Kidney tubule cell (primary cell): ENCODE measurements around the gene CAMTA1.

Source experiments
- DNase-seq: peaks from one replicate; pipeline ENCODE4 v3.0.0-alpha.2; 2018; ENCODE audit warnings: low spot score

The CAMTA1 gene

DNA sequence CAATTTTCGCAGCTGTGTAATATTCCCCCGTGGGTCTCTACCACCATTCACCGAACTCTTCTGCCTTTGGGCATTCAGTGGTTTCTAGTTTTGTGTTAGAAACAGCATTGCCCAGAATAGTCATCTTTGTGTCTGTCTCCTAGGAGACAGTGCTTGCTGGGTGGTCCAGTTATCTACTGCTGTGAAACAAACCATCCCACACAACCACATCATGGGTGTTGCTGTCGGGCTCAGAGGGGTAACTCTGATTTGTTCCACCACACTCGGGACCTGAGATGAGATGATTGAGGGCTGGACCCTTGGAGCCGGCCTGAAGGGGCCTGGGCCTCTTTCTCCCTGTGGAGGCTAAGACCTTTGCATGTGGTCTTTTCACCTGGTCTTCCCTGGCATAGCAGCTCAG is 558.6 kb downstream of the CAMTA1 start:
- DNase-seq: no peak

DNA sequence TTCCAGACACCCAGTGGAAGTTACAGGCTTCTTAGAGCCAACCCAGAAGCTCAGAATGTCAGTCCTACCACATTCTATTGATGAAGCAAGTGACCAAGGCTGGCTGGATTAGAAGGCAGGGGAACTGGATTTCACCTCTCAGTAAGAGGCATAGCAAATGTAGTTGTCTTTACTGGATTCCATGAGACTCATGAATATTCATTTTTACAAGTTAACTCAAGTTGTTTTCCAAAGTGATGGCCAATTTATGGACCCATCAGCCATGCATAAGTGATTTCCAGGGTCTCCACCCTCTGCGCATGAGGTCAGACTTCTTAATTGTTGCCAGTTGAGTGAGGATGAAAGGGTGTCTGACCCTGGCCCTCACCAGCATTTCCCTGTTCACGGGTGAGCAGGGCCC is 559.0 kb downstream of the CAMTA1 start:
- DNase-seq: no peak

DNA sequence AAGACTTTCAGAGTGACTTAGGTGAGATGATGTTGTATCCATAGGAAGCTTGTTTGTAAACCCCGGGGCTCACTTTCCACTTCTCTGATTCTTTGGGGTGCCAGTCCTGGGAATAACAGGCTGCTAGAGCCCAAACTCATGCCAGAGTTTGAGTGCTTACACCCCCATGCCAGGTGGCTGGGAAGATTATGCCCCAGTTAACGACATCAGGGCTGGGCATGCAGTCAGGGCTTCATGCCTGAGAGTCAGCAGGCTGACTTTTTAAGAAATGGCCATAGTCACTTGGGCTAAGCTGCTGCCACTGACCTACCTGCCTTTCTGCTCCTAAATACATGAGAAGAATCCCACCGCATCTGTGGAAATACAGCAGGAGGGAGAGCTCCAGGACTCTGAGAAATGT is 560.3 kb downstream of the CAMTA1 start:
- DNase-seq: no peak

DNA sequence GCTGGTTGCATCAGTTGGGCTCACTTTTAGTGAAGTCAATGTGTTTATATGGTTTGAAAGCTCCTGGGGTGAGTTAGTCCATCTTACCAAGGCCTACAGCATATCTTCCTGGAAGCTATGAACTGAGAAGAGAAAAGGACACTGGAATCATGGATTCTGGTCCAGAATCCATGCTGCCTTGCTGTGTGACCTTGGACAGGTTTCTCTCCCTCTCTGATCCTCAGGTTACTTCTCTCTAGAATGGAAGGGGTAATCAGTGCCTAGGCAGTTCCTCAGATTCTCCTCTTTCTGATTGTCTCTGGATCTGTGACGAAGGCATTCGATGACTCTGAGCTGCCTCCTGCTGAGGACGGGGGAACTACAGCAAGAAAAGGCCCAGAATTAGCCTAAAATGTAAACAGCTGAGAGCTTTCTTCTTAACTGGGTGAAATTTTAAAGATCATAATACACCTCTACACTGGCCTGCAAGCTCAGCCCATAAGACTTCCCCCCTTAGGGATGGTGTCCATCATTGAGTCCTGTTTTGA is 560.9 kb downstream of the CAMTA1 start:
- DNase-seq: no peak

DNA sequence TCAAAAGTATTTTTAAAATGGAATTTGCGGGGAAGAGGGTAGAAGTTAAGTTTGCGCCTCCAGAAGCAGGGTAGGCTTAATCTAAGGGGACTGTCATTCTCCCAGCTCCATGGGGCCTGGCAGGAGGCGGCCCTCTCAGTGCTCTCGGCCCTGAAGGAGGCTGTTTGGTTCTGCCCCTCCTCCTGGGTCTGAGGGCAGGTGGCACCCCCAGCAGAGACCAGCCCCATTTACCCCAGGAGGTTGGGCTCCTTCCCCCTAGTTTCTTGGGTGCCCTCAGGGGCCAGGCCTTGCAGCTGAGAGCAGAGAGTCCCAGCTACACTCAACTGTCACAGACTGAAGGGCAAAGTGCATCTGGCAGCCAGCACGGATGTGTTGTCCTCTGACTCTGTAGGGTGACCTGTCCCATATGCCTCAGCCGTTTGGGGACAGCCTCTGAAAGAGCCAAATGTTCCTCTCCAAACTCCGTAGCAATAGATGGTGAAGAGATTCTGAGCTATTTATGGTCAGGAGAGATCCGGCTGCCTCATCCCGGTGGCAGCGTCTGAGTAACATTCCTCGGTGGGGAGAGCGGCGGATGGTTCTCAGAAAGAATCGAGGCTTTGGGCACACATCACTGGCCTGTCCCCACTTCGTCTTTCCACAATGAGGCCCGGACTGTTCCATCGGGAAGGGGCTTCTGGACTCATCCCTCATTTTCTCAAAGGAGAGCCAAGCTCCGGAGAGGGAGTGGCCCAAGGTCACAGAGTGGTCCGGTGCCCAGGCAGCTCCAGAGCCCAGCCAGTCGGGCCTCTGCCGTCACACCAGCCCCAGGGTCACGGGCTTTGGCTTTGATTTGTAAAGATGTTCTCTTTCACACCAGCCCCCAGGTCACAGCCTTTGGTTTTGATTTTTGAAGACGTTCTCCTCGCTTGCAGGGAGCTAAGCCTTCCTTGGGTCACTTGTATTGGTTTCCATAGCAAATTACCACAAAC is 561.6 kb downstream of the CAMTA1 start:
- DNase-seq: no peak

DNA sequence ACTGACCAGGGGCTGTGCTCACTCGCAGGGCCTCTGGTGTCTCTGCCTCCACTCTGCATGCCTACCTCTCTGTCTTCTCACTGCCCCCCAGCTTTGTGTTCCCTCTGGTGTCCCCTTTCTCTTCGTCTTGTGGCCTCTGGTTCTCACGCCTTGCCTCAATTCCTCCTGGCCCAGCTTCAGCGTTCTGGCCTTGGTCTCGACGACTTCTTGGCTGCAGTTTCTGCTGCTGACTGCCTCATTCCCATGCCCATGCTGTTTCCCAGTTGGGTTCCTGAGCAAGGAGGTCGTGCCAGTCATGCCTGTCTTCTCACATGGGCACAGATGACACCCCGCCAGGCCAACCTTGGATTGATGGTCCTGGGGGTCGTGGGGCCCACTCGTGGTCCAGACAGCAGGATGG is 562.8 kb downstream of the CAMTA1 start:
- DNase-seq: no peak

DNA sequence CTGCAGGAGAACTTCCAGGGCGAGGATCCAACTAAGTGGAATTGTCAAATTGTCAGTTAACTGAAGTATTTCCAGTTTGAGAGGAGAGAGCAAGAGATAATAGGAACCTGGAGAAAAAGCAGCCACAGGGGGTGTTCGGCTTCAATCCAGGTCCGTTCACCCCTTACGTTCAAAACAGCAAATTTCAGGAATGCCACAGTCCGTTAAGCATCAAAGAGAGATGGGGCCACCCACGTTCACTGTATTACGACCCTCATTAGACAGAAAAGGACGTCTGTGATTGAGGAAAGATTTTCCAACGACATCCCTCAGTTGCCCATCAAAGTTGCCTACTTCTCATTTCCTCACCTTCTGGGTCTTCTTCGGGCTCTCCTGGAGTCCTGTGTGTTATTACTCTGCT is 563.3 kb downstream of the CAMTA1 start:
- DNase-seq: no peak

DNA sequence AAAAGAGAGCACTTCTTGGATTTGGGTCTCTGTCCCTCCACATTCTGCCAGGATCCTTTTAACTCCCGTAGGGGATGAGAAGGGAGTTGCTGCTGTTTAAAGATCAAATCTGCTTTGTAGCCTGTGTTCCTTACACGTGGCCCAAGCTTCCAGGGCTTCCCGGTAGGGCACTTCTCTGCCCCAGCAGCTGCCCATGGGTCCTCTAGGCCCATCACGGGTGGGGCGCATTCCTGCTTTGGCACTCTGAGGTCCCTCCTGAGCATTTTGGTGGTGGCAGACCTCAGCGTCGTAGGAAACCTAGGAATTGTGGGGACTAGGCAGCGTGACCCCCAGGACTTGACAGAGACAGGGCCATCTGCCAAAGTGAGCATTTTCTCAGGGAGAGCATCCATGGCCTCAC is 565.5 kb downstream of the CAMTA1 start:
- no peak for DNase-seq

DNA sequence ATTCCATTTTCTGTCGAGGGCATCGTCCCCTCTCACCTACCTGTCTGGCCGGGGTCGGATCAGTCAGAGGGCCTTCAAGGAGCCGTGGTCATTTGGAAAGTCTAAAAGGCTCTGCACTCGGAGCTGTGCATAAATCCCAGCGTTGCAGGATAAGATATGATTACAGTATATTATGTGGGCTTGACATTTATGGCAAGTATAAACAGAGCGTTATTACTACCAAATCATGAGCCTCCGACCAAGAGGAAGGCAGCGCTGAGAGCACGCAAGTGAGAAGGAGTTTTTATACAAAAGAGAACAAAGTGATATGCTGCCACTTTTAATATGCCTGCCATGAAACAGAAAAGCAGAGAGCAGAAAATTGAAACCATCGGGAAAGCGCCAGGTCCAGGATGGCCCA is 566.4 kb downstream of the CAMTA1 start:
- DNase-seq: no peak

DNA sequence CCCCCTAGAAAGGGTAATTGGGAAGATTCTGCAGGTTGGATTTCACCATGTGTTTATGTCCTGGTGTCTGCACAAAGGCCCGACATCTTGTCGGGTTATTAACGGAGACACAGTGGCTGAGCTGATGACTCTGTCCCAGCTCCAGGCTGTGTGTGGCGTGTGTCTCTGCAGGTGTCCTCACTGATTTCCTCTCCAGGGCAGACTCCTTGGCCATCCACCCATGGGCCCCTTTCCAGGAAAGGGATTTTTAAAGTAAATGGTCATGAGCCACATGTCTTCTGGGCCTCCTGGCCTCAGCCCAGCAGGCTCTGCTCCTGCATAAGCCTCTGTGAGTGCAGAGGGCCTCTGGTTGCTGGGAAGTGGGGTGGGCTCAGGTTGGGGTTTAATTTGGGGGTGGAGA is 567.1 kb downstream of the CAMTA1 start:
- no peak for DNase-seq

DNA sequence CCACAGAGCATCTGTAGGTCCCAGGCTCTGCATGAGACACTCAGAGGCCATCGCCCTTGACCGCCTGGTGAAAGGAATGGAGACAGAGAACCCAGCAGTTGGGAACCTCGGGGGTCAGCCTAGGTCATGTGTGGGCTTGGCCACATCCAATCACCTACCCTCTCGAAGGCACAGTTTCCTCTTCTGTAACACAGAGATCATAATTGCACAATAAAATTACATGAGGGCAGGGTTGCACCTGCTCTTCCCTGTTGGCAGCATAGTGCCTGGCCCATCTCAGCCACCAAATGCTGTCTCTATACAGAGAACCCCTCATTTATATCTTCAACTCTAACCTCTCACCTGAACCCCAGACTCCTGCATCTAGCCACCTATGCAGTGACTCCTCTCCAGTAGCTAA is 567.7 kb downstream of the CAMTA1 start:
- DNase-seq: no peak

DNA sequence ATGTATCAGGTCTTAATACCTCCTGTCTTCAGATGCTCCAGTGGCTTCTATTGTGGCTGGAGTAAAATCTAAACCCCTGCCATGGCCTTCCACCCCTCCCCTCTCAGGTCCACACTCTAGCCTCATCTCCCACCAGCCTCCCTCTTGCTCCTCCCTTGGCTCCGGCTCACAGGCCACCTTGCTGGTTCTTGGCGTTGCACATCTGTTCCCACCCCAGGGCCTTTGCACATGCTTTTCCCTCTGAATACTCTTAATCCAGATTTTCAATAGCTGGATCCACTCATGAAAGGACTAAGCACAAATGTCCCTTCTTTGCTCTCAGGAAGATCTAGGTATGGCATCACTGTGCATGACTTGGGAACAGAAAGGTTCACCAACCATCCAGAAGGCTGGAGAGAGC is 570.4 kb downstream of the CAMTA1 start:
- no peak for DNase-seq

DNA sequence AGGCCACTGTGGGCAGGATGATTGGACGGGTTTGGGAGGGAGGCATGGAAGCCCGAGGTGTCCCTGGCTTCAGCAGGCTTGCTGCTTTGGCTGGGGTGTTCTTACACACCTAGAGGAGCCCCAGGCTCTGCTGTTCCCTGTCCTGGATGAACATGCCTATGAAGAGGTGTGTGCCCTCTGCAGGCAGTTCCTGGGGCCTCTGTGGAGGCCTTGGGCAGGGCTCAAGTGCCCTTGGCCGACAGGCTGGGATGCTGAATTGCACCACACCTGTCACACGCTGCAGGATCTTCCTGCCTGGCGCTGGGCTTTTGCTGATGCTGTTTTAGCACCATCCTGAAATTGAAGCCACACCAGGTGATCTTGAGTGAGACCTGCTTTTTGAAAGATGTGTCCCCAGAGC is 570.8 kb downstream of the CAMTA1 start:
- no peak for DNase-seq

DNA sequence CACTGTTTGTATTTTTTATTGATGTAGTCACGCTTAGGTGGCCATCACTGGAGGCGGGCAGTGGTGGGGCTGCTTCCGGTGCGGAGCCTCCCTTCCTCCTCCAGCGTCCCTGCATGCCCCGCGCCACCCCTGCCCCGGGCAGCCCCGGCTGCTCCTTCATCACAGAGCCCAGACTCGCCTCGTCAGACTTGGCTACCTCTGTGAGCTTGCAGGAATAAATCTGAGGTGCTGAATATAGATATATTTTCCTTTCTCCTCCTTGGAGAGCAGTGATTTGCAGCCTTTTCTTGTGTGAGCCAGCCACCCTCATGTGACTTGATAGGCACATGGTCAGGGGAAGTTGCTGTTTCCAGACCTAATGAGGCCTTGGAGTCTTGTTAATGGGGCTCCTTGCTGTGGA is 573.2 kb downstream of the CAMTA1 start:
- no peak for DNase-seq

DNA sequence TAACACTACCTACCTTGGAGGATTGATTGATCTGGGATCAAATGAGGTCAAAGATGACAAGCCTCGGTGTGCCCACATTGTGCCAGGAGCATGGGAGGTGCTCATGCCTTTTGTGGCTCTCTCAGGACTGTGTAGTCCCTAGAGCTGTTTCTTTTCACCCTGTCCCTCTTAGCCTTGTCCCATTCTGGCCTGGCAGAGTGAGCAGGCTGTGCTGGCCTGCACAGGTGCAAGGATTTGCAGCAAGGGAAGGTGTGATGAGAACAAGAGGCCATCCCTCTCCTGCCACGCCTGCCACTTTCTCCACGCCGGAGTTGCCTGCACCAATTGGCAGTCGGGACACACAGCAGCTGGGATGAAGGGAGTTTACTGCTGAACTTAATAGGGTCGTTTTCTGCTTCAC is 575.3 kb downstream of the CAMTA1 start:
- DNase-seq: no peak

DNA sequence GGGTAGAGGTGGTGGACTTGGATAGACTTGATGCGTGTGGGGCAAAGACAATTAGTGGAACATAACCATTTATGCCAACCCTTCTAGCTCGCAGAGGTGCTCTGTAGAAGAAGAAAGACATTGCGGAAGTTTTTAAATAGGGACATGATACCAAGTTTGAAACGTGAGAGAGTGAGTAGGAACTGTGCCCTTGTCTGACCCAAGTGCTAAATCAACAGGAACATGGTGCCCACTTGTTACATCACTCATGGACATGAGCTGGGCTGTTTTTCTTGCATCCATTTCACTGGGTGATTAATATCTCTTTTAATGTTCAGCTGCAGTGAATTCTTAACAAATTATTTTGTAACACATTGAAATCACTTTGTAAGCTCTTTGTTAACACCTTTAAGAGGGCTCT is 577.7 kb downstream of the CAMTA1 start:
- no peak for DNase-seq

DNA sequence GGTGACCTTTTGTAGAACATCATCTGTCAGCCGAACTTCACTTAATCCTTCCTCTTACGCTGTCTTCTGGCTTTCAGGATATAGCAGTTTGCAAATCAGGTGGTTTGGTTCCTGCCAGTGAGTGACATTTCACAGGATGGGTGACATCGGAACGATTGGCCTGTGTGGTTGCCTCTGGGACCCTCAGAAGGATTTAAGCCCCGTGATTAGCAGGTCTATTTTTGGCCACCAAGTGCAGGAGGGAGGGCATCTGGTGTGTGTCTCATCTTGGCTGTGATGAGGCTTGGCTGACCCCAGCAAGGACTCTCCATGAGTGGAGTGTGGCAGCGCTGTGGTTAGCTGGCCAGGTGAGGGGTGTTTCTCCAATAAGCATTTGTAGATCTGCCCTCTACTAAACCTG is 578.2 kb downstream of the CAMTA1 start:
- no peak for DNase-seq

DNA sequence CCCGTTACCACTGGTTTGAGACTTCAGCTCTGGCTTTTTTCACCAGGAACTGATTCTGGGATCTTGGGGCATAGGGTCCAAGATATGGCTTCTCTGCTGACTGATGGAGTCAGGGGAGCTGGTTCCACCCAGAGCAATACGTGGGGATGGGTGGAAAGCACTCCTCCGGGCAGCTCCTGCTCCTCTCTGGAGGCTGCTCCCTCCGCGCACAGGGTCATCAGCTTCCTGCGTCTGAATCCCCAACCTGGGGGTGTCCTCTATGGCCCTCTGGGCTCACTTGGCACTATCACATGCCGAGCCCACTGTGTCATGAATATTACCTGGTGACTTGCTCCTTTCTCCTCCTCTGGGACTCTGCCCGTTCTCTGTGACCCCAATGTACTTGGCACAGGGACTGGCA is 580.5 kb downstream of the CAMTA1 start:
- no peak for DNase-seq

DNA sequence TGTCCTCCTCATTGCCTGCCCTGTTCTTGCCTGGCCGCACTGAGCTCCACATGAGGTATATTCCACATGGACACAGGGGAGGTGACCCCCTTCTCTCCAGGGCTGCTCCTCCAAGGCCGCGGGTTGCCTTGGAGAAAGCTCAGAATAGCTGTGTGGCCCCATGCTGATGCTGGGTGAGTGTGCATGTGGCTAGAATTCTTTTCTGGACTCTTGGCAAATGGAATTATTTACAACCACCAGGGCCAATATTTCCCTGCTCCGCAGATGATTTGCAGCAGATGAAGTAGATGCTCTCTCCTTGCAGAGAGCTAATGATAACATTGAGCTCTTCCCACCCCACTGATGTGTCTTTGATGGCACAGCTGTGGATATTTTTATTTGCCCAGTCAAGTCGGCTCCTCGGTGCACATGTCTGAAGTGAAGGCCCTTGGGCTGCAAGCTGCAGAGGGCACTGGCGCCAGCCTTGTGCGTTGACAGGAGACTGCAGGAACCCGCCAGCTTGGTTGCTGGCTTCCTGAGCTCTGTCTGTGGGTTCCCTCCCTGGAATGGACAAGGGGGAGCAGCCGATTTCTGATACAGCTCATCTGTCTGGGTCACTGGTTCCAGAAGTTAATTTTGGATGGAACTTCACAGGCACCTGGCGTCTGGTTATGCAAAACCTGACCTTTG is 581.2 kb downstream of the CAMTA1 start:
- no peak for DNase-seq

DNA sequence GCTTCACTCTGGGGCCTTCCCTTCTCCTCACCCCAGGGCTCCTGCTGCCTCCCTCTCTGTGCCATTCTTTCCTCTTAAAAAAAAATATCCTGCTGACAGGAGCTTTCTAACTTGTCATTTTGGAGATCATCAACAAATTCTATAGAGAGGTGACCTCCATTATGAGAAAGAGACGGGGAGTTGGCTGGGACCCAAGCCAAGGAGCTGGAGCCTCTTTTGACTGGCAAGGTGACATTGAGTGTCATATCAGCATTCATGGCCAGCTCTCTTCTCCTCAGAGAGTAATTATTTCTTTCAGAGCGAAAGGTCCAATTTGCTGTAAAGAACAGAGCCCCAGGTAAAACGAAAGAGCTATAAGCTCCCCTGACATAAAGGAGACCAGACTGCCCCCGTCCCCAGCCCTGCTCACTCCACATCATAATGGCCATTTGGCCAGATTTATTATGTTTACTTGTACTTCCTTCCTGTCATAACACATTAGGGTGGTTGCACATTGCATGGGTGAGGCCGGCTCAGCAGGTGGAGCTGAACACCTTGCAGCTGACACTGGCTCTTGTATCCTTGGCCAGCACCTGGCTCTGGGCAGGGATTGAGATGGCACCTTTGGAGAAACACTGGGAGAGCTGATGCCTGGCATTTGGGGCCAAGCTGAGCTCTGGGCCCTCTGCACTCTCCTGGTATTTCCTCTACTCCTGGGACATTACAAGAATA is 581.9 kb downstream of the CAMTA1 start:
- no peak for DNase-seq

DNA sequence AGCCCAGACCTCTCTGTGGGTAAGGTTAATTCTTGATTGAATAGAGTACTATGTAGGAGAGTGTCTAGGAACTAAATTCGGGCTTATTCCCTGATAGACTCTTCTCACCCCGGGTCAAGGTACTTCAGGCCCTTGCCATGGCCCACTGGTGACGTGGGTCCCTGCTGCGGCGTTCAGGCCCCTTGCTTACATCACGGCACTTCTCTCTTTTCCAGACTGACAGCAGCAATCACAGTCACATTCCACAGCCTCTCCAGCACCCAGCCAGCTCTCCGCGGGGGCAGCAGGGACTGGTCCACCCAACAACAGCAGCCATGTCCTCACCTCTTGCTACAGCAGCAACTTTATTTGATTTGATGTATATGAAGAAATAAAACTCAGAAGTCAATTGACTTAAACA is 584.6 kb downstream of the CAMTA1 start:
- DNase-seq: no peak

DNA sequence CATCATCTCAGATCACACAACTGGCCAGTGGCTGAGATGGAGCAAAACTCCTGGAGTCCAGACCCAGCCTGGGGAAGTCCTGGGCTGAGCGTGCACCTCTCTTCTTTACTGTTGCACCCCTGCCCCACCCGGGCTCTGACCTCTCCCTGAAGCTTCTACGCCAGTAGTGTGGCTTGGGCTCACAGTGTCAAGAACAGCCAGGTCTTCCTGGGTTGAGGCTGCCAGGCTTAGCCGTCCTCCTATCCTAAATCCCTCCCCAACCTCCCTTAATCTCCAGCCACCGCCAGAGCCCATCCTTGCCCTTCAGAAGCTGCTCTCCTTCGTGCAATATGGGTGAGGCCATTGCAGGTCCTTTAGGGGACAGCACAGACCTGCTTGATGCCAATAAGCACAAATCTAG is 586.7 kb downstream of the CAMTA1 start:
- DNase-seq: no peak
